HUES48 (cell line): ENCODE results near the gene ITGA11.

Experiments
- H3K27ac ChIP-seq: one replicate; pipeline ENCODE4 v1.7.0; 2013; ENCODE audit warnings: low read depth, low read length, inconsistent platforms
- H3K27me3 ChIP-seq: 2 replicates; pipeline ENCODE4 v1.6.1; 2013; ENCODE audit warnings: mild to moderate bottlenecking, low read length; ENCODE audit not compliant: control insufficient read depth, insufficient read depth
- H3K36me3 ChIP-seq: 2 replicates; pipeline ENCODE4 v1.6.1; 2013; ENCODE audit warnings: low read length; ENCODE audit not compliant: control insufficient read depth, insufficient read depth
- H3K4me1 ChIP-seq: 2 replicates; pipeline ENCODE4 v1.6.1; 2013; ENCODE audit warnings: mild to moderate bottlenecking, low read length; ENCODE audit not compliant: control insufficient read depth, insufficient read depth
- H3K4me3 ChIP-seq: 2 replicates; pipeline ENCODE4 v1.5.1; 2013; ENCODE audit warnings: mild to moderate bottlenecking, low read depth, low read length
- H3K9ac ChIP-seq: 2 replicates; pipeline ENCODE4 v1.6.1; 2013; ENCODE audit warnings: mild to moderate bottlenecking, low read depth, low read length, moderate library complexity
- H3K9me3 ChIP-seq: 2 replicates; pipeline ENCODE4 v1.6.1; 2013; ENCODE audit warnings: low read length; ENCODE audit not compliant: control insufficient read depth, insufficient read depth

Gene ITGA11

DNA sequence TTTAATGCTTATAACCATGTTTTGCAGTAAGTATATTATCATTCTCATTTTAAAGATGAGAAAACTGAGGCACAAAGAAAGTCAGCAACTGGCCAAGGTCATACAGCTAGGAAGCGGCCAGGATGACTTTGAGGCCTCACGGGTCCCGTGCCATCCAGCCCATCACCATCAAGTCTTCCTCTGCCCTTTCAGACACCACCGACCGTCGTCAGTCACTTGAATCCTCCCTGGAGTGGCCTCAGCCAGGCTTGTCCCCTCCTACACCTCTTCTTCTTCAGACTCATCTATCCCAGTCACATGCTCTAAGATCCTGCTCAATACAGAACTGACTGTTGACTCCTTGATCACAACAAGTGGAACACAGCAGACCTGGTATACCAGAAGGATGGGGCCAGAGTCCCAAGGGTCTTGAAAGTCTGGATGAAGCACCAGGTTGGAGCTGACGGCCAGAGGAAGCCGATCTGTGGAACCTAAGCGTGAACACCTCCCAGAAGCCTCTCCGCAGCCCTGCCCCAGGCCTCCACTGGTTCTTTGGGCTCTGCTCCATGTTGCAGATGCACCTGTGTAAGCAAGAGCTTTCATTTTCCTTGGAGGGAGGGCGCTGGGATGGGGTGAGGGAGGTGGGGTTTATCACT is 22.1 kb downstream of the ITGA11 start:
- H3K9ac ChIP-seq: no peak overlapping the region
- no peaks in the 10 kb centered on the region for H3K36me3 ChIP-seq
- H3K27me3 ChIP-seq: no peaks in the 10 kb centered on the region
- H3K9me3 ChIP-seq: no peaks in the 10 kb centered on the region
- H3K27ac ChIP-seq: no peak overlapping the region
- no peaks in the 10 kb centered on the region for H3K4me1 ChIP-seq
- H3K4me3 ChIP-seq: no peak overlapping the region

DNA sequence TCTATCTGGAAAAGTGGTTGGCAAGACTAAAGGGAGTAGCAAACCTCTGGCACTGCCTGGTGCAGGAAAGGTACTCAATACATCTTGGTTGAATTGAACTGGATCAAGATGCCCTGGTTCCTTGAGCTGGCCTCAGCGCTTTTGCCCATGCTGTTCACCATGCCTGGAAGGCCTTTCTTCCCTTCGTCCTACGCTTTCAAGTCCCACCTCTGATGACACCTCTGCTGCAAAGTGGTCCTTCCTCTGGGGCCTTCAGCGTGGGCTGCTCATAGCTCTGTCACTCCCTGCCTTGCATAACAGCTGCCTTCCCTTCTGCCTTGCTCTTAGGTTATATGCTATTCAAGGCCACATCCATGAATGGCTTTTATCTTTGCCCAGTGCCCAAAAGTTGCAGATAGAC is 23.0 kb downstream of the ITGA11 start:
- no peak overlapping the region for H3K27ac ChIP-seq
- no peaks in the 10 kb centered on the region for H3K36me3 ChIP-seq
- no peak overlapping the region for H3K9ac ChIP-seq
- H3K4me1 ChIP-seq: no peaks in the 10 kb centered on the region
- H3K27me3 ChIP-seq: no peaks in the 10 kb centered on the region
- H3K9me3 ChIP-seq: no peaks in the 10 kb centered on the region
- H3K4me3 ChIP-seq: no peak overlapping the region

DNA sequence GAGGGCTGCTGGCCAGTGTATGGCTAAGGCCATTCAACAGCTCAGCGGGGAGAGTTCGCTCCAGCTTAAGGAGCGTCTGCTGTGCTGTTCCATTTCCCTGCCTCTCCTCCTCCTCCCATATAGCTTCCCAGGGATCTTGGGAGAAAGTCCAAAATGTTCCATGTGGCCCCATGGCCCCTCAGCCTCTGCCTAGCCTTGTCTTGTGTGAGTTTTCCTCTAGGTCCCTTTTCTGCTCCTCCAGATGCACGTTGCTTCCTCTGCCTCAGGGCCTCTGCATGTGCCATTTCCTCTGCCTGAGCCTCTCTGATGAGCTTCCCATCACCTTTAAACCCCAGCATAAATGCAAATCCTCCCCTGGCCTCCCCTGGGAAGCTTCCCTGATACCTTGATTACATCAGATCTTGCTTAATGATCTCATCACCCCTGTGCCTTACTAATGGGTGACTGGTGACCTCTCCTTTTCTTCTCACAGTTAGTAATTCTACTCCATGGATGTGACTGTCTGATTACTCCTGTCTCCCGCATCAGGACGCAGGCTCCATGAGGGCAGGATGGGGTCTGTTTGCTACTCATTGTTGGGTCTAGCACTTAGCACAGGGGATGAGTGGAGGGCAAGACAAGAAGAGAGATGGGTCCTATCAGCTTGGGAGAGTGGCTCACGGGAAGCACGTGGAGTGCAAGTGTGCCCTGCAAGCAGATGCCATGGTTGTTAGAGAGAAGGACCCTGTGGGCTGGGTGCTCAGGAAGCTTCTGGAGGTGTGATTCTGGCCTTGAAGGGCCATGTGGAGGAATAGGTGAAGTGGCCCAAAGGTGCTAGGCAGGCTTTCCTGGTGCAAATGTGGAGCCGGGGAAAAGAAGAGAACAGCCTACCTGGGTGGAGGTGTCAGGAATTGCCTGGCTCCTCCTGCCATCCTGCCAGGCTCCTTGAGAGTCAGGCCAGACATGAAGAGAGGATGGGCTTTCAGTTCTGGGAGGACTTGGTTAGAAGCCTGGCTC is 23.8 kb downstream of the ITGA11 start:
- H3K9ac ChIP-seq: no peak overlapping the region
- no peak overlapping the region for H3K27ac ChIP-seq
- H3K9me3 ChIP-seq: no peaks in the 10 kb centered on the region
- no peaks in the 10 kb centered on the region for H3K36me3 ChIP-seq
- H3K4me3 ChIP-seq: no peak overlapping the region
- no peaks in the 10 kb centered on the region for H3K27me3 ChIP-seq
- H3K4me1 ChIP-seq: no peaks in the 10 kb centered on the region

DNA sequence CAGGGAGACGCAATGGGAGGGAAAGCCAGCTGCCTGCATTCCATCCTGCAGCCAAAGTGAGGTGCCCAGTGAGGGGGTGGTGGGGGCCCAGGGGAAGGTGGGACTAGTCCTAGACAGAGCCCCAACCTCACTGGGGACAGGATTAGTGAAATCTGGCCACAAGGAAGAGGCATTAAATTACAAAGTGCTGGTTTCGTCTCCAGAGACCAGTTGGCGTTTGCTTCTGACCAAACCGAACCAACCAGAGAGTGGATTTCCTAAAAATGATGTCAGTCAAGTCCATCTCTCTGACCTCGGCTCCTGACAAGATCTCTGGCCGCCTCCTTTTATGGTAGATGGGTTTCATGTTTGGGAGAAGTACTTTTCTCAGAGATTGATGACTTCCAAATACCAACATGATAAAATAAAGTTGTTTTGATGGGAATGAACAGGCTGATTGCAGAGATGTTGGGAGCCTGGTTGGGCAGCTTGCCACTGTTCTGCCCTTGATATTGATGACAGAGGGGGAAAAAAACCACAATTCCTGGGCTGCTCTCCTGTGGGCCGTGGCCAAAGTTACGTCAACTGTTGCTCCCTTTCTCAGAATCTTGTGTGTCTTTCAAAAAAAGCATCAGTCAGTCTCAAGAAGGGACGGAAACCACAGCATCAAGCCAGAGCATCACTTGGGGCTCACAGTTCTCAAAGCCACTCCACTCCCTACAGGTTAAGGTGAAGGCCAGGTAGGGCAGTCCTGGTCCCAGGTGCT is 24.6 kb downstream of the ITGA11 start:
- H3K27me3 ChIP-seq: no peaks in the 10 kb centered on the region
- H3K36me3 ChIP-seq: no peaks in the 10 kb centered on the region
- H3K9me3 ChIP-seq: no peaks in the 10 kb centered on the region
- no peaks in the 10 kb centered on the region for H3K4me1 ChIP-seq
- H3K9ac ChIP-seq: no peak overlapping the region
- no peak overlapping the region for H3K27ac ChIP-seq
- H3K4me3 ChIP-seq: no peak overlapping the region

GRCh38 chr15:68405378-68406250 is 26.3 kb downstream of the ITGA11 start:
- Histone ChIP-seq H3K4me3 (no peak overlapping the region), H3K9me3 (no peaks in the 10 kb centered on the region), H3K27ac (no peak overlapping the region), H3K36me3 (no peaks in the 10 kb centered on the region), H3K9ac (no peak overlapping the region), H3K4me1 (no peaks in the 10 kb centered on the region), H3K27me3 (no peaks in the 10 kb centered on the region)

DNA sequence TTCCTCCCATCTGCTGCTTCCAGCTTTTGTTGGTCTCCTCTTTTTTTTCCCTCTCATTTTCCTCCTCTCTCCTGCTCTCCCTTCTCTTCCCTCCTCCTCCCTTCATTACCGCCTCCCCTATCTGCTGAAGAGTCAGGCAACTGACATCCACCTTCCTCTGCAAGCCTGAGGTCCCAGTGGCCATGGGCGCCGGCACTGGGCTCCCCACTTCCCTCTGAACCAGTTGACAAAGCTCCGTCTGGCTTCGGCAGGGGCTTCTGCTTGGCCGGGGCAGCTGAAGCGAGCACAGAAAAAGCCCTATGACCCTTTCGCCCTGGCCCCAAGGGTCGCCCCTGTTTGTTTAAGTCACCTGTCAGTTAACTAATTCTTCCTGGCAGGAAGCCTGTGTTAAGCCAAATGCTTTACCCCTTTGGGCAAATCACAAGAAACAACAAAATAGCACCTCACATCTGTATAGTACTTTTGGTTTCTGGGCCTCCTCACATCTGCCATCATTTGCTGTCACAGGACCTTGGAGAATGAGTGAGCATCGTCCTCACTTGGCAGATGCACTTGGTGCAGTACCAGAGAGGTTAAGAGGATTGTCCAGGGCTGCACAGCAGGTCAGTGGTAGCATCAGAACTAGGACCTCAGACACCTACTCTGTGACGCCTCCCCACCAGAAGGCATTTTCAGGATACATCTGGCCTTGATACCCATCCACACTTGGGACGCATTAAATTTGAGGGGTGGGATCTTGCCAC is 27.7 kb downstream of the ITGA11 start:
- Histone ChIP-seq H3K36me3 (no peaks in the 10 kb centered on the region), H3K27me3 (no peaks in the 10 kb centered on the region), H3K9me3 (no peaks in the 10 kb centered on the region), H3K9ac (no peak overlapping the region), H3K27ac (no peak overlapping the region), H3K4me3 (no peak overlapping the region), H3K4me1 (no peaks in the 10 kb centered on the region)

DNA sequence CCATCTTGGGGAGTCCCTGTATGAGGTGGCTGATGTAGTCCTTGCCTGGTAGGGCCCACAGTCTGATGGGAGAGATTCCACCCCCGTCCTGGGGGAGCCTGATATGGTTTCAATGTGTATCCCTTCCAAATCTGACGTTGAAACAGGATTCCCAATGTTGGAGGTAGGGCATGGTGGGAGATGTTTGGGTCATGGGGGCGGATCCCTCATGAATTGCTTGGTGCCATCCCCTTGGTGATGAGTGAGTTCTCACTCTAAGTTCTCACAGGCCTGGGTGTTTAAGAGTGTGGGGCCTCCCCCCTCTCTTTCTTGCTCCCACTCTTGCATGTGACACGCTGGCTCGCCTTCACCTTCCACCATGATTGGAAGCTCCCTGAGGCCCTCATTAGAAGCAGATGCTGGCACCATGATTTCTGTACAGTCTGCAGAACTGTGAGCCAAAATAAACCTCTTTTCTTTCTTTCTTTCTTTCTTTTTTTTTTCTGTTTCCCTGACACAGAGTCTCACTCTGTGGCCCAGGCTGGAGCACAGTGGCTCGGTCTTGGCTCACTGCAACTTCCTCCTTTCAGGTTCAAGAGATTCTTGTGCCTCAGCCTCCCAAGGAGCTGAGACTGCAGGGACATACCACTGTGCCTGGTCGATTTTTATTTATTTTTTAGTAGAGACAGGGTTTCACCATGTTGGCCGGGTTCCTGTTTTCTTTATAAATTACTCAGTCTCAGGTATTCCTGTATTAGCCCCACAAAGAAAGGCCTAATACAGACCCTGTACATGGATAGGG is 28.6 kb downstream of the ITGA11 start:
- H3K36me3 ChIP-seq: no peaks in the 10 kb centered on the region
- no peaks in the 10 kb centered on the region for H3K27me3 ChIP-seq
- H3K9ac ChIP-seq: no peak overlapping the region
- no peak overlapping the region for H3K4me3 ChIP-seq
- H3K27ac ChIP-seq: no peak overlapping the region
- H3K4me1 ChIP-seq: no peaks in the 10 kb centered on the region
- H3K9me3 ChIP-seq: no peaks in the 10 kb centered on the region

- H3K9ac ChIP-seq: no peak overlapping the region
- H3K9me3 ChIP-seq: no peaks in the 10 kb centered on the region
- H3K36me3 ChIP-seq: no peaks in the 10 kb centered on the region
- H3K27me3 ChIP-seq: no peaks in the 10 kb centered on the region
- no peaks in the 10 kb centered on the region for H3K4me1 ChIP-seq
- H3K4me3 ChIP-seq: no peak overlapping the region
- no peak overlapping the region for H3K27ac ChIP-seq
Measured at GRCh38 chr15:68402432-68403160, 29.4 kb downstream of the ITGA11 start.
